Stimulated activated CD4-positive, alpha-beta T cell treated with anti-CD3 and anti-CD28 coated beads, Interleukin-2, amount 100 ng/mL, for 4 hours (primary cell): ENCODE data around the gene ADGRV1.
"Not testable (repeated sequence)": the region's sequence is repeated elsewhere in the genome, so short reads cannot be mapped to it uniquely, and the experiment has no call there.

Experiments
- DNase-seq: peaks from one replicate; pipeline ENCODE4 v3.0.0-alpha.2; 2020; ENCODE audit warnings: low read depth

The ADGRV1 gene

GRCh38 chr5:91030521-91031401 is 472.2 kb downstream of the ADGRV1 start:
- DNase-seq, result no peak

- DNase-seq, result no peak
Measured at GRCh38 chr5:91031402-91031752, 472.8 kb downstream of the ADGRV1 start.

GRCh38 chr5:91032125-91032524 is 473.5 kb downstream of the ADGRV1 start:
- no peak for DNase-seq

GRCh38 chr5:91033370-91033769 is 474.8 kb downstream of the ADGRV1 start:
- no peak for DNase-seq

GRCh38 chr5:91038180-91038808 is 479.7 kb downstream of the ADGRV1 start:
- no peak for DNase-seq

GRCh38 chr5:91041132-91041531 is 482.5 kb downstream of the ADGRV1 start:
- DNase-seq, result not testable (repeated sequence)

GRCh38 chr5:91042247-91042935 is 483.8 kb downstream of the ADGRV1 start:
- DNase-seq, result no peak

- no peak for DNase-seq
Measured at GRCh38 chr5:91042936-91043255, 484.3 kb downstream of the ADGRV1 start.

- no peak for DNase-seq
Measured at GRCh38 chr5:91048073-91048472, 489.5 kb downstream of the ADGRV1 start.

- no peak for DNase-seq
Measured at GRCh38 chr5:91049112-91049511, 490.5 kb downstream of the ADGRV1 start.

- no peak for DNase-seq
Measured at GRCh38 chr5:91049800-91050199, 491.2 kb downstream of the ADGRV1 start.

- not testable (repeated sequence) for DNase-seq
Measured at GRCh38 chr5:91052411-91052810, 493.8 kb downstream of the ADGRV1 start.

GRCh38 chr5:91052977-91053740 is 494.6 kb downstream of the ADGRV1 start:
- no peak for DNase-seq

- DNase-seq, result no peak
Measured at GRCh38 chr5:91053741-91054025, 495.1 kb downstream of the ADGRV1 start.

GRCh38 chr5:91058155-91058554 is 499.6 kb downstream of the ADGRV1 start:
- DNase-seq, result no peak

GRCh38 chr5:91058575-91058974 is 500.0 kb downstream of the ADGRV1 start:
- DNase-seq, result no peak

- no peak for DNase-seq
Measured at GRCh38 chr5:91059409-91059808, 500.8 kb downstream of the ADGRV1 start.

GRCh38 chr5:91061094-91061493 is 502.5 kb downstream of the ADGRV1 start:
- no peak for DNase-seq

GRCh38 chr5:91061946-91062562 is 503.5 kb downstream of the ADGRV1 start:
- no peak for DNase-seq

- not testable (repeated sequence) for DNase-seq
Measured at GRCh38 chr5:91063098-91063690, 504.6 kb downstream of the ADGRV1 start.

- no peak for DNase-seq
Measured at GRCh38 chr5:91065496-91065895, 506.9 kb downstream of the ADGRV1 start.

- no peak for DNase-seq
Measured at GRCh38 chr5:91069364-91069763, 510.8 kb downstream of the ADGRV1 start.
